NCI-H1436 treated with DMSO at 0.1 percent for 48 hours (cell line): ENCODE data around the gene WAS.
"Not testable (repeated sequence)": the region's sequence is repeated elsewhere in the genome, so short reads cannot be mapped to it uniquely, and the experiment has no call there.

ENCODE experiments used
- DNase-seq: peaks from one replicate; lab custom pipeline; 2025; lab: John Stamatoyannopoulos, UW

The WAS gene

GRCh38 chrX:48683411-48683982 lies at the start of gene WAS:
Gene WAS, plus strand, starts transcription at chrX:48683799. Its CDS starts 55 bp downstream, at chrX:48683854.
- no peak for DNase-seq

- no peak for DNase-seq
These were observed 47.3 kb upstream of the WAS start for GRCh38 chrX:48636301-48636700.

GRCh38 chrX:48636776-48637175 lies 46.8 kb upstream of the WAS start:
- DNase-seq = no peak

GRCh38 chrX:48645669-48646068 lies 37.9 kb upstream of the WAS start:
- no peak for DNase-seq

- DNase-seq = no peak
These were observed 35.3 kb upstream of the WAS start for GRCh38 chrX:48648336-48648751.

DNA sequence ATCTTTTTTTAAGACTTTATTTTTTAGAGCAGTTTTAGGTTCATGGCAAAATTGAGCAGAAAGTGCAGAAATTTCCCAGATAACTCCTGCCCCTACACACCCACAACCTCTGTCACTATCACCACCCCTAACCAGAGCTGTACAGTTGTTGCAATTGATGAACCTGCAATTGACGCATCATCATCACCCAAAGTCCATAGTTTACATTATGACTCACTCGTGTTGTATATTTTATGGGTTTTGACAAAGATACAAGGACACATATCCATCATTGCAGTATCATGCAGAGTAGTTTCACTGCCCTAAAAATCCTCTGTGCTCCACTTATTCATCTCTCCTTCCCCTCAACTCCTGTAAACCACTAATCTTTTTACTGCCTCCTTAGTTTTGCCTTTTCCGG lies 34.5 kb upstream of the WAS start:
- DNase-seq = no peak

DNA sequence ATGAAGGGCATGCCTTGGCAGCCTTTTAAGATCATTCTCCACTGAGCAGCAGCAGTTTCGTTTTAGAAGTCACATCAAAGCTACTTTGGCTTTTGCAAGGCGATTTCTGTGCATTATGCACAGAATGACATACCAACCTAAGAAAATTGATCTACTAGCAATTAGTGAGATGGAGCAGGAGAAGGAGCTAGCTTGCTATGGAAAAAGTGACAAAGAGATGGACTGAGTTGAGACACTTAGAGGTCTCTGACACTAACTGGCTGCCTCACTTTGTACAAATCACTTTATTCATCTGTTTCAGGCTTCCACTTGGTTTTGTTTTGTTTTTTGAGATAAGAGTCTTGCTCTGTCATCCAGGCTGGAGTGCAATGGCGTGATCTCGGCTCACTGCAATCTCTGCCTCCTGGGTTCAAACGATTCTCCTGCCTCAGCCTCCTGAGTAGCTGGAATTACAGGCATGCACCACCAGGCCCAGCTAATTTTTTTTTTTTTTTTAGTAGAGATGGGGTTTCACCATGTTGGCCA lies 31.5 kb upstream of the WAS start:
- DNase-seq = not testable (repeated sequence)

- not testable (repeated sequence) for DNase-seq
These were observed 28.9 kb upstream of the WAS start for GRCh38 chrX:48654746-48655145.

DNA sequence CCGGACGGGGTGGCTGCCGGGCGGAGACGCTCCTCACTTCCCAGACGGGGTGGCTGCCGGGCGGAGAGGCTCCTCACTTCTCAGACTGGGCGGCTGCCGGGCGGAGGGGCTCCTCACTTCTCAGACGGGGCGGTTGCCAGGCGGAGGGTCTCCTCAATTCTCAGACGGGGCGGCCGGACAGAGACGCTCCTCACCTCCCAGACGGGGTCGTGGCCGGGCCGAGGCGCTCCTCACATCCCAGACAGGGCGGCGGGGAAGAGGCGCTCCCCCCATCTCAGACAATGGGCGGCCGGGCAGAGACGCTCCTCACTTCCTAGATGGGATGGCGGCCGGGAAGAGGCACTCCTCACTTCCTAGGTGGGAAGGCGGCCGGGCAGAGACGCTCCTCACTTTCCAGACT lies 23.9 kb upstream of the WAS start:
- DNase-seq = not testable (repeated sequence)

DNA sequence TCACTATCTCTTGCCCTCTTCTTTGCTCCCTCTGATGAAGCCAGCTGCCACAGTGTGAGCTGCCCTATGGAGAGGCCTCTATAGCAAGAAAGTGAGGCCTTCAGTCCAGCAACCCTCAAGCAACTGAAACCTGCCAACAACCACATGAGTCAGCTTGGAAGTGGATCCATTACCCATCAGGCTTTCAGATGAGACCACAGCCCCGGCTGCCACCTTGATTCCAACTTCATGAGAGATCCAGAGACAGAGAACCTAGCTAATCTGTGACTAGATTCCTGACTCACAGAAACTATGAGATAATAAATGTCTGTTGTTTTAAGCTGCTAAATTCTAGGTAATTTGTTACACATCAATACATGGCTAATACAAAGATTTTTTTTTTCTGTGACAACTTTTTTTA lies 20.4 kb upstream of the WAS start:
- no peak for DNase-seq

DNA sequence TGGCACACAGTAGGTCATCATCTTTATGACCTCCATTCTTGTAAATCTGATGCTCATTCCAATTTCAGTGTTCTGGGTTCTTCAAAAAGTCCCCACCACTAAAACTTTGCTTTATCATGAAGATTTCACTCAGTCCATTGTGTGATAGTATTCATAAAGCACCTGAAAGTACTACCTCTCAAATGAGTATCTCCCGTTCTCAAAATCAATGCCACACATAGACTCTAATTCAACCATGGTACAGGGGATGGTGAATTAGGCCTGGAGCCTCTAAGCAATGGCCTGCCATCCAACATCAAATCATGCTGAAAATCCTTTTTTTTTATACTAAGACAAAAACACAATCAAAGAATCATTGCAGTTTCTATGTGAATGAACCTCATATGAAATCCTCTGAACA lies 19.4 kb upstream of the WAS start:
- no peak for DNase-seq

- no peak for DNase-seq
These were observed 17.6 kb upstream of the WAS start for GRCh38 chrX:48665991-48666390.

DNA sequence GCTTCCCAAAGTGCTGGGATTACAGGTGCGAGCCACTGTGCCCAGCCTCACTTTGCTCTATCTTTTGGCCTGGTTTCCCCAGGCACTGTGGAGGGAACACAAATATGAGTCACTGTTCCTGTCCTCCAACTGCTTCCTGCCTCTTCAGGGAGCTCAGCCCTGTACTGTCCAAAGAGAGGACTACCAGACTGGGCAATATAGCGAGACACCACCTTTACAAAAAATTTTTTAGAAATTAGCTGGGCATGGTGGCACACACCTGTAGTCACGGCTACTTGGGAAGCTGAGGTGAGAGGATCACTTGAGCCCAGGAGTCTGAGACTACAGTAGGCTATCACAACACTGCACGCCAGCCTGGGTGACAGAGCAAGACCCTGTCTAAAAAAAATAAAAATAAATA lies 16.9 kb upstream of the WAS start:
- DNase-seq = no peak

DNA sequence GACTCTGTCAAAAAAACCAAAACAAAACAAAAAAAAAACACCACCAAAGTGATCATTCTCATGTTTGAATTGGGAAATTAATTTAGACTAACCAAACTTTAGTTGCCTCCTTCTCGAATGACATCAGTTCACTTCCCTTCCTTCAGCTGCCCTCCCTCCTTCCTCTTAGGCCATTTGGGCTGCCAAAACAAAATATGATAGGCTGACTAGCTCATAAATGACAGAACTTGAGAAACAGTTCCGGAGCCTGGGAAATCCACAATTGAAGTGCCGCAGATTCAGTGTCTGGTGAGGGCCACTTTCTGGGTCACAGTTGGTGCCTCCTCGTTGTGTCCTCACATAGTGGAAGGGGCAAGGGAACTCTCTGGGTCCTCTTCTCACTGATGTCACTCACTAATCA lies 16.1 kb upstream of the WAS start:
- DNase-seq = no peak

DNA sequence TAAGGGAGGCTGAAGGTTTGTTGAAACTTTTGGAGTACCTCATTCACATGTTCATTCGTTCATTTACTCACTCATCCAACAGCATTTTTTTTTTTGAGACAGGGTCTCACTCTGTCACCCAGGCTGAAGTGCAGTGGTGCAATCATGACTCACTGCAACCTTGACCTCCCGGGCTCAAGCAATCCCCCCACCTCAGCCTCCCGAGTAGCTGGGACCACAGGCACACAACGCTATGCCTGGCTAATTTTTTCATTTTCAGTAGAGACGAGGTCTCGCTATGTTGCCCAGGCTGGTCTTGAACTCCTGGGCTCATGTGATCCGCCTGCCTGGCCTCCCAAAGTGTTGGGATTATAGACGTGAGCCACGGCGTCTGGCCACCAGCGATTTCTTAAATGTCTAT lies 15.4 kb upstream of the WAS start:
- DNase-seq = not testable (repeated sequence)

DNA sequence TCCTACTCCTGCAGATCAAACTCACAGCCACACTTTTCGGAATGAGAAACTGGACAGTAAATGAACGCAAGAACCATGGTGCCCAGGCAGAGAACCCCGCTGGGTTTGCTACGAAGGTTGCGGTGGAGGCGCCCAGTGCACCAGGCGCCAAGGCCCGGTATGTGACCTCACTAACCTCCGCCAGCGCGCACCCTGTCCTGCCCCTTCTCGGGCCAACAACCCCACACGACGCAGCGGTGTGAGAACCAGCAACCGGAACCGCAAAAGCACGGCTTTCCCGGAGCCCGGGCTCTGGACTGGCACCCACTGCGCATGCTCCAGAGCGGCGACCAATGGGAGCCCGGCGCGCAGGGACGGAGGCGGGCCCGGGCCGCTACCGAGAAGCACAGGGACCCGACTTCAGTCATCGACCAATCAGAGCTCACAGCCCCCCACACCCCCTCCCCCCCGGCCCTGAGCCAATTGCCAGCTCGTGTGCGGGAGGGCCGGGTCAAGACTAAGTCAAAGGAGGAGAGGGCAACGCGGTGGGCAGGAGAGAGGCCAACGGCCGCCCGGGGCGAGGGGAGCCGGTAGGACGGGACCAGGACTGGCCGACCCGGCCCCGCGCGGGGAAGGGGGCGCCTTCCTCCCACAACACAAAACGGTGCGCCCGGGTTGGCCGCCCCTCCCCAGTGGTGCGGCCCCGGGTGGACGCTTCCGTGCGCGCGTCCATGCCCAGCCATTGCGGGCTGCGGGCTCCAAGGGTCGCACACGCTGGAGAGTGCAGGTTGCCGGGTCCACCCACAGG lies 7.3 kb upstream of the WAS start:
- peak; percentile 50 for DNase-seq

GRCh38 chrX:48676893-48677270 lies 6.7 kb upstream of the WAS start:
- DNase-seq = no peak

DNA sequence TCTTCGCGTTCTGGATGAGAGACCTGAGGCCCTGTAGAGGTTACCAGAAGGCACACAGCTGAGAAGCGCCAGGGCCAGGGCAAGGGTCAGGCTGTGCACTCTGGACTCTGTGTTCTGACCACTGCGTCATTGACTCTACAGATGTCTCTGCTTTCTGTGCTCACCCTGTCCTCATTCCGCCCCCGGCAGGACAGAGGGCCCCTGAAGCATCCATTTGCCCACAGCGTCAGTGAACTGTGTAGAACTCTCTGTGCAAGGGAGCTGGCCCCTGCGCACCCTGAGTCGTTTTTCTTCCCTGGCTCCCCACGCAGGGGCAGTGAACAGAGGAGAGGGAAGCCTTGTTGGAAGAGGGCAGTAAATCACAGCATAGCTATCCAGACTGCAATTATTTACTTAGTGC lies 6.1 kb upstream of the WAS start:
- DNase-seq = no peak

GRCh38 chrX:48680467-48680866 lies 3.1 kb upstream of the WAS start:
- not testable (repeated sequence) for DNase-seq

GRCh38 chrX:48680925-48681324 lies 2.7 kb upstream of the WAS start:
- not testable (repeated sequence) for DNase-seq

GRCh38 chrX:48681539-48682183 lies 1.9 kb upstream of the WAS start:
- no peak for DNase-seq

DNA sequence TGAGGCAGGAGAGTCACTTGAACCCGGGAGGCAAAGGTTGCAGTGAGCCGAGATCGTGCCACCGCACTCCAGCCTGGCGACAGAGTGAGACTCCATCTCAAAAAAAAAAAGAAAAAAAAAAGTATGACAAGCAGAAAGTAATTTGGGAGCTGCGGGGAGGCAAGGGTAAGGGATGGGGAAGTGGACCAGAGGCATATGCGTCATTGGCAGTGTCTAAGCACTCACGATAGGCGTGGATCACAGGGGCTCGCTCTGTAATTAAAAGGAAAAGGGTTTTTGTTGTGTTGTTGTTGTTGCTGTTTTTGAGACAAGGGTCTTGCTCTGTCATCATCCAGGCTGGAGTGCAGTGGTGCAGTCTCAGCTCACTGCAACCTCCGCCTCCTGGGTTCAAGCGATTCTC lies 804 bp upstream of the WAS start:
- DNase-seq = not testable (repeated sequence)

DNA sequence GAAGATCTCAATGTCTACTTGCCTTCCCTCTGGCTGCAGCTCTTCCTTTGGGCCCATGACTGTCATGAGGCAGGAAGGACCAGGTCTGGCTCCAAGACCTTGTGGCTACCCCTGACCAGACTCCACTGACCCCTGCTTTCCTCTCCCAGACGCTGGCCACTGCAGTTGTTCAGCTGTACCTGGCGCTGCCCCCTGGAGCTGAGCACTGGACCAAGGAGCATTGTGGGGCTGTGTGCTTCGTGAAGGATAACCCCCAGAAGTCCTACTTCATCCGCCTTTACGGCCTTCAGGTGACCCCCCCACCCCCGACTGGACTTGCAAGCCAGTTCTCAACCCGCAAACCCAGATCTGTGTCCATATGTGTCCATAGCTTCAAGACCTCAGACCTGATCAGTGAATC lies 535 bp downstream of the WAS start:
- no peak for DNase-seq
